GM18907 (cell line): ENCODE results near the gene ENOX2.

Source experiments
- ATAC-seq: cut with Tn5 transposase; IDR thresholded peaks from one replicate; pipeline ENCODE4 v1.9.1; 2021; ENCODE audit warnings: mild to moderate bottlenecking, moderate library complexity; ENCODE audit not compliant: unreplicated experiment

ENOX2 gene

DNA sequence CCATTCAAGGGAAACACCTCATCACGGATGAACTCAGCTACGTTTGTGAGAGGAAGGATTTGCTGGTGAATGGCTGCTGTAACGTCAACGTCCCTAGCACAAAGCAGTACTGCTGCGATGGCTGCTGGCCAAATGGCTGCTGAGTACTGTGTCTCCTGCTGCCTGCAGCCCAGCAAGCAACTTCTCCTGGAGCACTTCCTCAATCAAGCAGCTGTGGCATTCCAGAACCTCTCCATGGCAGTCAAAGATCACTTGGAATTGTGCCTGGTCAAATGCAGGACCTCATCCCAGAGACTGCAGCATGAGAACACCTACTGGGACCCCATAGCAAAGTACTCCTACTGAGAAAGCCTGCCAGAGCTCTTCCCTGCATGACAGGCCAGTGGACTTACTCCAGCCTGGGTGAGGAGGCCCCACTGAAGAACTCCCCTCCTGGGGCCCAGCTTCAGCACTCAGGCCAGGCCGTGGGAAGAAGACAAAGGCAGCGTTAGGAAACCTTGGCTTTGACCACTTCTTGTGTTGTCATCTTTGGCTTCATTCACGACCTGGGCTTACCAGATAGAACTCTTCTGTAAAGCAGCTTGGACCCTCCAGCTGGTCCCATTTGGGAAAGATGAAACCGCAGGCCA is 256.9 kb downstream of the ENOX2 start:
- ATAC-seq, result no peak

- ATAC-seq, result no peak
These were observed 265.4 kb downstream of the ENOX2 start for GRCh38 chrX:130637591-130637990.

DNA sequence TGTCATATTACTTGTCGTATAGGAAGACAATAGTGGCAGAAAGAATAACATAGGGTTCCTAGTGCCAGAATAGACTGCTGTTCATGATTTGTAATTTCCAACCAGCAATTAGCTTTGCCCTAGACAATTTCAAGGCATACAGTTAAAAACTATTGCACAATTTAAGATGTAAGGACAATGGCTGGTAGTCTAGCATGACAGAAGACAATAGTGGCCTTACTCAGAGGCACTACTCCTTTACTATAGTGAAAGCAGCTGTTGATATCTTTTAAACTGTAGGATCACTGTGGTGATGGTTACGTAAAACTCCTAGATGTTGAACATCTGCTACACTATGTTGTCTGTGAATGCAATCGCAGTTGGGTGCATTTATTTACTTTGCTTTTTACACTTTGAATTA is 266.7 kb downstream of the ENOX2 start:
- no peak for ATAC-seq

DNA sequence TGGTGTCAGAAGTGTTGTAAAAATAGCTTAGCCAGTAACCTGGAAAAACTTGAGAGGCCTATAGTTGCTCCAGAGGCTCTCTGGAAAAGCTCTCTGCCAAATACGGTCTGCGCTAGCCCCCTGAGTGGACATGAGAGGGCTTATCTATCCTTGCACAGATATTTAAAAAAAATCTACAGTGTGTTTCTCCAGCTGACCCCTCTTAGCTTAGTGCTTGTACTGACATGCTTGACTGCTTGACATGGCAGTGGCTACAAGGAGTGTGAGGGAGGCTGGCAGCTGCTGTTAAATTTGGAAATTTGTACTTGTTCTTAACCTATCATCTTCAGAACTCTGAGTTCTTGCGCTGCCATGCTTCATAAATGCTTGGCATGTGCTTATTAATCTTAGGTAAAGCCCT is 272.0 kb downstream of the ENOX2 start:
- ATAC-seq, result no peak

DNA sequence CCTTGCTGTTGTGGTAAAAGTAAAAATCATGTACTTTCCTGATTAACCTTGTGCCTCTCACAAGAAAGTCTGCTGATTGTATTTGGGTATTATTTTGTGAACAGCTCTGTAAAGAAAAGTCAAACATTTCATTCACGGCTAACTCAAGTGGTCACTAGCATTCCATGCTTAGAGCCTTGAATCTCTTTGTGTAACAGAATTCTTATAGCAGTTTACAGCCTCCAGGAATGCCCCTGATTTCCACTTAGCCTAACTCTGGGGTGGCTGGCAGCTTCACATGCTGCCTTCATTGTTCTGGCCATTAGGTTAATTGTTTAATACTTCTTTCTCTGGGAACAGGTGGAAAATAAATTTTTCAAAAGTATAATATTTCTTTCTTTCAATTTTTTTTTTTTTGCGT is 274.5 kb downstream of the ENOX2 start:
- ATAC-seq, result no peak

DNA sequence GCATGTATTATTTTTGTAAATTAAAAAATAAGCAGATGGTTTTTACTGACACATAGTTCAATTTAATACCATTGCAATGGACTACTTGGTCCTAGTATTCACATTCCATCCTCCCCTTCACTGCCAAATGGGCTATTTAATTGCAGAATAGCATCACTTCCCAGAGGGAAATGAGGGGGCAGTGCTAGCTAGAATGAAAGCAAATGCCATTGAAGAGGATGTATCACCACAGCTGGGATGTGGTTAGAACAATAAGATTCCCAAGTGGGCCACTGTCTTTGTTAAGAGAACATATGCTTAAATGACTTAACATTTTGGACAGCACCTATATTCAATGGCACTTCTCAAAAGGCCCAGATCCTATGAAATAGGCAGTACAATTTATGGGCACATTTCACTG is 276.5 kb downstream of the ENOX2 start:
- ATAC-seq, result no peak

- no peak for ATAC-seq
These were observed 277.6 kb downstream of the ENOX2 start for GRCh38 chrX:130625386-130625785.

DNA sequence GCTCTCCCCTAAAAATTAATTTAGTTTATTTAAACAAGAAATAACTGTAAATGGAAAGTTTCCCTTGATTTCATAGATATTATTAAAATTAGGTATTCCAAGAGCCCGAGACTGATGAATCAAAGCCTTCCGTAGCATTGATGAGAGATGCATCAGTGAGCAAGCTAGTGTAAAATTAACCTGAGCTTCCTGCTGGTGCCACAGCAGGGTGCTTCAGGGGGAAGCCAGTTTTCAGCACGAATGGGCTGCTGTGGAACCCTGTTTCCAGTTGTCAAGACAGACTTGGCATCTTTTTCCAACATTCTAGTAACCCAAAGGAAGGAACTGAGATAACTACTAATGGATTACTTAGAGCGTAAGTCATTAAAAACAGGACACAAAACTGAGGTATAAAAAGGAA is 279.5 kb downstream of the ENOX2 start:
- ATAC-seq, result peak; percentile 88

- ATAC-seq, result no peak
These were observed 287.1 kb downstream of the ENOX2 start for GRCh38 chrX:130615941-130616340.

- no peak for ATAC-seq
These were observed 295.6 kb downstream of the ENOX2 start for GRCh38 chrX:130607431-130607830.

GRCh38 chrX:130606425-130606824 is 296.6 kb downstream of the ENOX2 start:
- ATAC-seq, result no peak

GRCh38 chrX:130604882-130605281 is 298.1 kb downstream of the ENOX2 start:
- no peak for ATAC-seq

DNA sequence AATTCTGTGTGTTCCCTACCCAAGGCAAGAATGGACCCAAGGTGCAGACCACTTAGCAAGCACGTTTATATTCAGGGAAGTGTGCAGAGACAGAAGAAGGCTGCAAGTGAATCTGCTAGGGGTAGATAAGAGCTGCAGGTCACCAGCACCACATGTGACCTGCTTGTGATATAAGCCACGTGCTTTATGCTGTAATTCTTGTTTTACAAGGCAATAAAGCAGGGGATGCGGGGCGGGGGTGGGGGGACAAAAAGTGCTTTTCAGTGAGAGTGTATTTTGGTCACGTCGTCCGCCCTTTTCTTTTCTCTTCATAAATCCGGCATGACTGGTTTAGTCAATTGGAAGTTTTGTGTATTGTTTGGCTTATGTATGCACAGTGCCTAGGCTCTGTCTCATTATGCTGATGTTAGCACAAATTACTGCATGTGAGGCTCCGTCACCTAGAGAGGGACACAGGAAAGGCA is 308.5 kb downstream of the ENOX2 start:
- no peak for ATAC-seq

- ATAC-seq, result no peak
These were observed 309.1 kb downstream of the ENOX2 start for GRCh38 chrX:130593911-130594310.

DNA sequence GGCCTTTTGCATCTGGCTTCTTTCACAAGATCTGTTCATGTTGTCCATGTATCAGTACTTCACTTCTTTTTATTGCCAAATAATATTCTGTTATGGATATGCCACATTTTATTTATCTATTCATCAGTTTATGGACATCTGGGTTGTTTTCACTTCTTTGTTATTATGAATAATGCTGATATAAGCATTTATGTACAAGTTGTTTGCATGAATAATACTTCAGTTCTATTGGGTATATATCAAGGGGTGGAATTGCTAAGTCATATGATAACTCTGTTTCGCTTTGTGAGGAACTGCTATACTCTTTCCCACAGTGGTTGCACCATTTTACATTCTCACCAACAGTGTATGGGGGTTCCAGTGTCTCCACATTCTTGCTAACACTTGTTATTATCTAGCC is 310.8 kb downstream of the ENOX2 start:
- ATAC-seq, result no peak

DNA sequence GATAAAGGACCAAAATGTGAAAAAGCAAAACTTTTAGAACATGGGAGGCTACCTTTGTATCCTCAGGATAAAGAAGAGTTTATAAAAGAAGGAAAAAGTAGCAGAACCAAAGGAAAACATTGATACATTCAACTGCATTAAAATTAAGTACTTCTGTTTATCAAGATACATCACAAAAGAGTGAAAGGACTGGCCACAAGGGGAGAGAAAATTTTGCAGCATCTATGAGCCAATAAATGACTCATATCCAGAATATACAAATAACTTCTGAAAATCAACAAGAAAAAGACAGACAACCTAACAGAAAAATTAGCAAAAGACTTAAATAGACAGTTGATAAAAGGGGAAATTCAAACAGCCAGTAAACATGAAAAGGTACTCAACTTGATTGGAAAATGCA is 324.1 kb downstream of the ENOX2 start:
- ATAC-seq, result no peak

DNA sequence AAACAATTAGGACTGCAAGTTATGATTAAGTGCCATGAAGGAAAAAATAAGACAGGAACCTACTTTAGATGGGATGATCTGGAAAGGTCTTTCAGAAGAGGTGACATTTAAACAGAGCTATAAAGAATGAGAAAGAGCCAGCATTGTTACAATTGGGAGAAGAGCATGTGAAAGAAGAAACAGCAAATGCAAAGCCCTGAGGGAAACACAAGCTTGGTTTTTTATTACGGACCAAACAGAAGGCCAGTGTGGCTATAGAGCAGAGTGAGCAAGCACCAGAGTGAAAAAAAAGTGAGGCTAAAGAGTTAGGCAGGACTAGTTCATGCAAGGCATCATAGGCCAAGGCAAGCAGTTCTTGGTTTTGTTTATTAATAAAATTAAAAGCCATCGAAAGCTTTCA is 325.6 kb downstream of the ENOX2 start:
- ATAC-seq, result no peak

- peak; percentile 92 for ATAC-seq
These were observed 327.1 kb downstream of the ENOX2 start for GRCh38 chrX:130575831-130576389.
